Measurements from ENCODE around the gene PRKN.

GRCh38 chr6:161634916-161635315 lies 1092.7 kb downstream of the PRKN start:
- no peak for TF ChIP-seq CTCF (IDR thresholded peaks at IDR 0.05; ENCODE audit: extremely low read depth in 1 of 2, insufficient read depth in 1 of 2, low read depth in 1 of 2, low read length in 2 of 2)
- no peak for TF ChIP-seq POLR2A (IDR thresholded peaks at IDR 0.05; ENCODE audit: low read depth, low read length)
- TF ChIP-seq JUN (IDR thresholded peaks at IDR 0.05; ENCODE audit: borderline replicate concordance, insufficient read depth, insufficient read length, low read depth), result no peak
- no peak for TF ChIP-seq EZH2 (IDR thresholded peaks at IDR 0.05; ENCODE audit: borderline replicate concordance, low read depth, low read length, severe bottlenecking)
- TF ChIP-seq POLR2AphosphoS5 (IDR thresholded peaks at IDR 0.05; ENCODE audit: insufficient read depth, low read depth, low read length), result no peak

All from endothelial cell of umbilical vein (primary cell).